Suprapubic skin (tissue), 4 donors: ENCODE data around the gene TRIO. TPM values are rescaled to one million over a fixed set of nuclear protein-coding genes. Genes with fewer than 3 reads are reported as not detected.

ENCODE experiments used
- DNase-seq, 2 donors: peaks; one replicate each; pipeline ENCODE4 v3.0.0-alpha.2; 2019; ENCODE audit warnings: low spot score in 2 of 2
- H3K27ac ChIP-seq: fragments of 200-600 bp; sonication (generic); one replicate; pipeline ENCODE4 v1.5.1; 2019
- H3K27me3 ChIP-seq: fragments of 200-600 bp; sonication (generic); one replicate; pipeline ENCODE4 v1.5.1; 2019
- H3K36me3 ChIP-seq: fragments of 200-600 bp; sonication (generic); one replicate; pipeline ENCODE4 v1.5.1; 2019
- H3K4me1 ChIP-seq: fragments of 200-600 bp; sonication (generic); one replicate; pipeline ENCODE4 v1.5.1; 2019
- H3K4me3 ChIP-seq: fragments of 200-600 bp; sonication (generic); one replicate; pipeline ENCODE4 v1.5.1; 2019; ENCODE audit warnings: mild to moderate bottlenecking
- H3K9me3 ChIP-seq: fragments of 200-600 bp; sonication (generic); one replicate; pipeline ENCODE4 v1.5.1; 2019
- CTCF ChIP-seq, 2 donors: fragments of 200-600 bp in 1 of 2; fragments of 450-650 bp in 1 of 2; sonication (generic) in 1 of 2; IDR thresholded peaks; one replicate each; pipeline ENCODE4 v1.5.1; 2016 to 2019; ENCODE audit warnings: antibody characterized with exemption in 2 of 2, mild to moderate bottlenecking in 1 of 2, moderate library complexity in 1 of 2
- EP300 ChIP-seq: sonication (generic); formaldehyde crosslinking; IDR thresholded peaks from one replicate; pipeline ENCODE4 v1.6.1; 2017; ENCODE audit warnings: antibody characterized with exemption
- POLR2A ChIP-seq, 2 donors: fragments of 450-650 bp; IDR thresholded peaks; one replicate each; pipeline ENCODE4 v1.6.1; 2017; ENCODE audit warnings: antibody characterized with exemption in 2 of 2, mild to moderate bottlenecking in 2 of 2, moderate library complexity in 2 of 2
- POLR2AphosphoS5 ChIP-seq, 3 donors: sonication (generic); formaldehyde crosslinking; IDR thresholded peaks; one replicate each; pipeline ENCODE4 v1.6.1; 2017; ENCODE audit warnings: antibody characterized with exemption in 3 of 3
- WGBS: methylation state at CpG from one replicate; pipeline ENCODE4 v1.1.5; 2018; 5-methylcytosine and 5-hydroxymethylcytosine counted together
- total RNA-seq, 4 donors: library from RNA; depleted of rRNA; stranded (reverse); fragments of >200 nt; gene quantifications; one replicate each; pipeline ENCODE4 v1.1.0, GENCODE V29; 2016

Gene TRIO
- total RNA-seq, 4 donors from 2014 or later: 62.7 to 159 (median 70.4) TPM

GRCh38 chr5:14276380-14276779 is 133.2 kb downstream of the TRIO start:
- WGBS: 80% methylated on average over 9 of the region's 9 CpGs
- Histone ChIP-seq H3K27ac (no peak overlapping the region), H3K4me1 (no peaks in the 10 kb centered on the region), H3K36me3 (peaks cover 5% of the 10 kb centered on the region), H3K4me3 (no peak overlapping the region), H3K9me3 (no peaks in the 10 kb centered on the region), H3K27me3 (no peaks in the 10 kb centered on the region)
- DNase-seq: no peak
- TF ChIP-seq EP300 (no peak), POLR2A (IDR thresholded peaks at IDR 0.05) (no peak), CTCF (IDR thresholded peaks at IDR 0.05) (no peak), POLR2AphosphoS5 (IDR thresholded peaks at IDR 0.05) (no peak)

GRCh38 chr5:14277385-14278320 is 134.5 kb downstream of the TRIO start:
- no peak for DNase-seq
- H3K27ac ChIP-seq: no peak overlapping the region
- H3K9me3 ChIP-seq: no peaks in the 10 kb centered on the region
- H3K4me1 ChIP-seq: no peaks in the 10 kb centered on the region
- WGBS: 84% methylated on average over 9 of the region's 9 CpGs
- H3K36me3 ChIP-seq: peaks cover 5% of the 10 kb centered on the region
- H3K27me3 ChIP-seq: no peaks in the 10 kb centered on the region
- TF ChIP-seq POLR2AphosphoS5 (IDR thresholded peaks at IDR 0.05) (no peak), CTCF (IDR thresholded peaks at IDR 0.05) (no peak), EP300 (no peak)
- H3K4me3 ChIP-seq: no peak overlapping the region

- TF ChIP-seq POLR2AphosphoS5 (IDR thresholded peaks at IDR 0.05) (no peak), EP300 (no peak), CTCF (IDR thresholded peaks at IDR 0.05) (no peak), POLR2A (IDR thresholded peaks at IDR 0.05) (no peak)
- WGBS: 93% methylated on average over 11 of the region's 11 CpGs
- no peak for DNase-seq
Observed at GRCh38 chr5:14280294-14280854, 137.2 kb downstream of the TRIO start.

GRCh38 chr5:14281746-14282181 is 138.6 kb downstream of the TRIO start:
- WGBS: 74% methylated on average over 3 of the region's 3 CpGs
- H3K27me3 ChIP-seq: no peaks in the 10 kb centered on the region
- TF ChIP-seq POLR2A (IDR thresholded peaks at IDR 0.05): no peak
- DNase-seq: no peak
- H3K27ac ChIP-seq: no peak overlapping the region
- H3K4me1 ChIP-seq: no peaks in the 10 kb centered on the region
- H3K4me3 ChIP-seq: no peak overlapping the region
- H3K9me3 ChIP-seq: no peaks in the 10 kb centered on the region
- H3K36me3 ChIP-seq: peaks cover 5% of the 10 kb centered on the region

More at GRCh38 chr5:14280294-14280854, 137.2 kb downstream of the TRIO start:
- Histone ChIP-seq H3K4me3 (no peak overlapping the region), H3K4me1 (no peaks in the 10 kb centered on the region), H3K27me3 (no peaks in the 10 kb centered on the region), H3K36me3 (peaks cover 5% of the 10 kb centered on the region), H3K9me3 (no peaks in the 10 kb centered on the region), H3K27ac (no peak overlapping the region)

- DNase-seq: no peak
- H3K27me3 ChIP-seq: no peaks in the 10 kb centered on the region
- H3K4me3 ChIP-seq: no peak overlapping the region
- no peaks in the 10 kb centered on the region for H3K4me1 ChIP-seq
- TF ChIP-seq POLR2AphosphoS5 (IDR thresholded peaks at IDR 0.05) (no peak), POLR2A (IDR thresholded peaks at IDR 0.05) (no peak), CTCF (IDR thresholded peaks at IDR 0.05) (no peak), EP300 (no peak)
- no peak overlapping the region for H3K27ac ChIP-seq
- H3K36me3 ChIP-seq: peaks cover 5% of the 10 kb centered on the region
- H3K9me3 ChIP-seq: no peaks in the 10 kb centered on the region
- WGBS: 92% methylated on average over 4 of the region's 4 CpGs
Observed at GRCh38 chr5:14283139-14283538, 140.0 kb downstream of the TRIO start.
